Tibial nerve (tissue), 4 donors: ENCODE data around the gene GREM2.

Source experiments
- EP300 ChIP-seq, 2 donors: sonication (generic); formaldehyde crosslinking; IDR thresholded peaks; one replicate each; pipeline ENCODE4 v1.6.1; 2017; ENCODE audit warnings: antibody characterized with exemption in 2 of 2, mild to moderate bottlenecking in 1 of 2
- TF ChIP-seq, protein P1 (sequence below), 5 experiments: fragments of 200-600 bp in 3 of 5; fragments of 450-650 bp in 2 of 5; sonication (generic) in 3 of 5; IDR thresholded peaks; one replicate each; pipeline ENCODE4 v1.5.1; 2016 to 2019; ENCODE audit warnings: antibody characterized with exemption in 5 of 5, mild to moderate bottlenecking in 3 of 5, moderate library complexity in 2 of 5

DNA sequence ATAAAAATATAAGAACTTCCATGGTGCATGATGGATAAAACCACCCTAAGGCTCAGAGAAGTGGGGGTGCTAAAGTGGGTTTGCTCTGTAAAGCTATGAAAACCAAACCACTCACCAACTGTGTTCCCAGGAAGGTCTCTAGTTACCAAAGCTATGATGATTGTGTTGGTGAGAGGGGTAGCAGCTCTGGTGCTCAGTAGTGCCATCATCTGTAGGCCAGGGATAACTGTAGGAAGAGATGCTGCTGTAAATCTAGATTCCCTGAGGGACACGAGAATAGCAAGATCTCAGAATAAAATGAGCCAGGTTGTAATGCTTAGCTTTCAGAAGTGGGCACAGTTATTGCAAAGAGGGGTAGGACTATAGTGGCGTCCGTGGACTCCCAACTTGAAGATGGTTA, 124.5 kb downstream of the GREM2 start:
- TF ChIP-seq EP300 (IDR thresholded peaks at IDR 0.05): no peak
- TF ChIP-seq, protein P1, sequence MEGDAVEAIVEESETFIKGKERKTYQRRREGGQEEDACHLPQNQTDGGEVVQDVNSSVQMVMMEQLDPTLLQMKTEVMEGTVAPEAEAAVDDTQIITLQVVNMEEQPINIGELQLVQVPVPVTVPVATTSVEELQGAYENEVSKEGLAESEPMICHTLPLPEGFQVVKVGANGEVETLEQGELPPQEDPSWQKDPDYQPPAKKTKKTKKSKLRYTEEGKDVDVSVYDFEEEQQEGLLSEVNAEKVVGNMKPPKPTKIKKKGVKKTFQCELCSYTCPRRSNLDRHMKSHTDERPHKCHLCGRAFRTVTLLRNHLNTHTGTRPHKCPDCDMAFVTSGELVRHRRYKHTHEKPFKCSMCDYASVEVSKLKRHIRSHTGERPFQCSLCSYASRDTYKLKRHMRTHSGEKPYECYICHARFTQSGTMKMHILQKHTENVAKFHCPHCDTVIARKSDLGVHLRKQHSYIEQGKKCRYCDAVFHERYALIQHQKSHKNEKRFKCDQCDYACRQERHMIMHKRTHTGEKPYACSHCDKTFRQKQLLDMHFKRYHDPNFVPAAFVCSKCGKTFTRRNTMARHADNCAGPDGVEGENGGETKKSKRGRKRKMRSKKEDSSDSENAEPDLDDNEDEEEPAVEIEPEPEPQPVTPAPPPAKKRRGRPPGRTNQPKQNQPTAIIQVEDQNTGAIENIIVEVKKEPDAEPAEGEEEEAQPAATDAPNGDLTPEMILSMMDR (IDR thresholded peaks at IDR 0.05): no peak
